ENCODE data around the gene MXI1.
A peak's percentile ranks its signal among the peaks of the same experiment; 100 is the strongest.

MXI1 gene

DNA sequence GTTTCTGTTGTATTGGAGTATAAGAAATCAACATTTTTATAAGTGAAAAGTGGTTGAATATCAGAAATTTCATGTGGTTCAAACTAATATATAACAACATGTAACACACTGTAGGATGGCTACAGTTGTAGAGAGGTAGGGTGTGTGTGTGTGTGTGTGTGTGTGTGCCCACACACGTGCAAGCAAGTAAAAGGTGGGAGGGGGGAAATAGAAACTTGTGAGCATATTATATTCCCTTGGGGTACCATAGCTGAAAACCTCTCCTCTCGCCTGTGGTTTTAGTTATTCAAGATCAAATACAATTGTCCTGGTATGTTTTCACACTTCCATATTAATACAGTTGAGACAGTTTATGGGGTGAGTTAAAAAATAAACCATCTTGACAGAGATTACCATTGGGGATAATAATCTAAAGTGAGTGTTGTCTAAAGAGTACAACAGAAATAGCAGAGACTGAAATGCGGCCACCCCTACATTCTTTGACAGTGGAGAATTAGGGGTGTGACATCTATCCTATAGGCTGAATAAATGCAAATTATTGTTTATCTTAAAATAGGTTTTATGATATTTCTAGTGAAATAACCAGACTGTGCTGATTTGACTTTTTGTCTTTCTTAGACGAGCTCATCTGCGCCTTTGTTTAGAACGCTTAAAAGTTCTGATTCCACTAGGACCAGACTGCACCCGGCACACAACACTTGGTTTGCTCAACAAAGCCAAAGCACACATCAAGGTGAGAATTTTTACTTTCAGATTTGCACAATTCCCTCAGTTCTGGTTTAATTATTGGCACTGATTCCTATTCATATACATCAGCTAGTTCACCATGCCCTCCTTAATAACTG, 71.4 kb downstream of the MXI1 start:
- DNase-seq: no peak

DNA sequence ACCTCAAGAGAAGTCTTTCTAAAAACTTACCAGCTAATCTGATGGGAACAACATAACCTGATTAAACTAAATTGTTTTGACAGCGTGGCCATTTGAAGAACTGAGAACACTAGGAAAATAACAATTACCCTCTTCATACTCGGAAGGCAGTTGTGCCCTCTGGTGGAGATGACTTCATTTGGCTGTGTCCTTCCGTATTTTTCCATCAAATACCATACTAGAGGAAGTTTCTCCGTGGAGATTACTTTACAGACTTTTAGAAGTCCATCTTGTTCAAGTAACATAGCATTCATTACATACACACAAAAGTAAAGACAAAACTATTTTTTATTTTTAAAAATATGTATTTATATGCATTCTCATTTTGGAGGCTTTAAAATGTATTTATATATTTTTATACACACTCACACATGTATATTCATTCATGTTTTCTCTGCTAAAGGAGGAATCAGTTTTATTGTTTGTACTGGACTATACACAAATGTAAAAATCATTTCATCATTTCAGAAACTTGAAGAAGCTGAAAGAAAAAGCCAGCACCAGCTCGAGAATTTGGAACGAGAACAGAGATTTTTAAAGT, 72.1 kb downstream of the MXI1 start:
- DNase-seq: peak; percentile 65

DNA sequence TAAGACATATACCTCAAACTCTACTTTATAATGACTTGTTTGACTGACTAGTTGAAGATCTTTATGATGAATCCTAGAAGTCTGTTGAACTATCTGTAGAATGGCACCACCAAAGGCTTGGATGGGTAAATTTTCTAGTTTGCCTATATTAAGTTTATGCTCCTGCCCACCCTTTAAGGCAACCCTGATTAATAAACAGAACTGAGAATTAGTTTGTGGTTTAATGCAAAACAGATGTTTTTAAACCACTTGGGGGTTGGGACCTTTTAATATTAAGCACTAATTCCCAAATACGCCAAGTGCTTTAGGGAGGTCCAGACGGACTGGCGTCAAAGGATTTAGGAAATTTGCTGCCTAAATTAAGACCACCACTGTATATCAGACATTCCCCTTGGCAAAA, 76.9 kb downstream of the MXI1 start:
- no peak for DNase-seq

DNA sequence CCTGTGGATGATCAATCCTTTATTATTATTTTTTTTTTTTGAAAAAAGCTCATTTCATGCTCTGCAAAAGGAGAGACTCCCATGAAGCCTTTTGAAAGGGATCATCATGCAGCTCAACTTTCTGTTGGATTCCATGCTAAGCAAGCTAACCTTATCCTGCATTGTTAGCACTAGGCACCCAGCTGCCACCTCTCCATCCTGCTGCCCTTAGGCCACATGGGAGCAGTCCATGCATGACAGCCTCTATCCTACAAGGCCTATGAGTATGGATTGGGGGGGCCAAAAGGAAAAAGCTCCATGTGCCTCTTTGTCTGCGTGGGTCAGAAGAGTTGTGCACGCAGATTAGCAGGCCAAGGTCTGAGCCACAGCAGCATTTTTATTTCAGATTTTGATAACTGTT, 78.1 kb downstream of the MXI1 start:
- no peak for DNase-seq

DNA sequence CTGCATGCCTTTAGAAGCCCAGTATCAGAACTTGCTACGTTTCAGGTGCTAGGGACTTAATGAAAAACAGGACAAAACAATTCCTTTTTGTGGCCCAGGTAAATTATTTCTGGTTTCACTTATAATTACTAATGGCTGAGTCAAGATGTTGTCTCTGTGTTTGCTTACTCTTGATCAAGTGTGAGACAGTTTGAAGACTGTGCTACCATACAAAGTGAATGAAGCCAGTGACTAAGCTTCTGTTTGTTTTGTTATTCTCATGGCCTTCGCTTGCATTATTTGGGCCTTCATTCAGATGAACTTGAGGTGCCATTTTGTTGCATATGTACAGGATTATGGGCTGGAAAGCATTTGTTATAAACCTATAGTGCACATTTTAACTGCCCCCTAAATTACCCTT, 79.4 kb downstream of the MXI1 start:
- no peak for DNase-seq

DNA sequence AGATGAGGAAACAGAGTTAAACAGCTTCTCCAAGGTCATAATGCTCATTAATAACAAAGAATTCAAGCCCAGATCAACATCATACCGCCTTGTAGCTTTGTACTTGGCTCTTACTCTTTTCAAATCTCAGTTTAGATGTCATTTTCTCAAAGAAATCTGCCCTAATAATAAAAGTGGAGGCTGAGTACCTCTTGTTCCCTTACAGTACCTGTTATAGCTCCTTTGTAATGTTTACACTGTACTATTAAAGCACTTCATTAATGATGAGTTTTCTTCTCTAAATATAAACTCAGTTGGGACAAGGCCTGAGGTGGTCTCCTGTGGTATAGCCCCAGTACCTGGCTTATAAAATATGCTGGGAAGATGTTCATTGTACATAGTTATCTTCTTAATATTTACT, 89.6 kb downstream of the MXI1 start:
- DNase-seq: no peak

DNA sequence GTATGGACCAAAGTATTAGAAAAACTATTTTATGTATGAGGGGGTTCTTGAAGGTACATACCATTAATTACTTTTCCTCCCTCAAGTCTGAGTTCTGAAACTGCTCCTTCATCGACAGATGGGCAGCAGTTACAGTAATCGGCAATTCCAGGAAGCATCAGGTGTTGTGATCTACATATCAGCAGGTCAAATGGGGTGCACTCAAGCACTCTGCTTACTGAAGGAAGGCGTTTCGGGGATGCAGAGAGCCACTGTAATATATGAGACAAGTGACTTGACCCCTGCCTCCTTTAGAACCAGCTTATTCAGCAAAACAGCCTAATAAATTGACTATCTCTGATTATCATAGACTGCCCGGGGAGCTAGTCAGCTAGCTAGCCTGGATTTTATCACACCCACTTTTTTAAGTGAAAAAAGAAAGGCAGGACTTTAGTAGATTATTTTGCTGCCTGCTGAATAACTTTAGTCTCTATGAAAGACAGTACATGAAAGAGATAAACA, 93.1 kb downstream of the MXI1 start:
- DNase-seq: no peak

DNA sequence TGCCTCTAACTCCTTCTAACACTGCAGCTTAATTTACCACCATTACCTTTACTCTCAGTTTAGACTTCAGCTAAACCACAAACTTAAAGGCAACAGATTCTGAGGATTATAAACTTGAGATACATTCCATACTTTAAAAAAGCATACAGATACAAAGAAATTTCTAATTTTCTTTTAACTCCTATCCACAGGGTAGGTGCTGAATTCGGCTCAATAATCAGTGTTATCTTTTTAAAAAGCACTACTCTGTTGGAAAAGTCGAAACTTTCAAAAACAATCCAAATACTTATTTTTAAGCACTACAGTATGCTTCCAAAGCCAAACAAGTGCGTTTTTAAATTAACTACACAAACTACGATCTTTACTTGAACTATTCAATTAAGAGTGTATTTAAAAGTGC, 96.3 kb downstream of the MXI1 start:
- no peak for DNase-seq

DNA sequence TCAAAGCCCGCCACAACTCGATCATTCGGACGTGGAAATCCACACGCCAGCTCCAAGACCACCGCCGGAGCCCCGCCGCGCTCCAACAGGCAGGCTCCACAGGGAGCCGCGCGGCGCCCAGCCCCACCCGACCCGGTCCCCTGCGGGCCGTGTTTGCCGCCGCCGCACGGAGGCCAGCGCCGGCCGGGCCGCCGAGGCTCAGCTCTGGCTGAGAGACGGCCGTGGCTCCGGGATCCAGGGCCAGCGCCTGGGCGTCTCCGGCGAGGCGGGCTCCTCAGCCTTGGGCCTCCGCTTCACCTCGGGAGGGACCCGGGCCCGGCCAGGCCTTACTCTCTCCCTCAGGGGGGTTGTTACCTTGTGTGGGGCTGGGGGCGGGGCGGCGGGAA, 97.0 kb downstream of the MXI1 start:
- DNase-seq: peak; percentile 7

DNA sequence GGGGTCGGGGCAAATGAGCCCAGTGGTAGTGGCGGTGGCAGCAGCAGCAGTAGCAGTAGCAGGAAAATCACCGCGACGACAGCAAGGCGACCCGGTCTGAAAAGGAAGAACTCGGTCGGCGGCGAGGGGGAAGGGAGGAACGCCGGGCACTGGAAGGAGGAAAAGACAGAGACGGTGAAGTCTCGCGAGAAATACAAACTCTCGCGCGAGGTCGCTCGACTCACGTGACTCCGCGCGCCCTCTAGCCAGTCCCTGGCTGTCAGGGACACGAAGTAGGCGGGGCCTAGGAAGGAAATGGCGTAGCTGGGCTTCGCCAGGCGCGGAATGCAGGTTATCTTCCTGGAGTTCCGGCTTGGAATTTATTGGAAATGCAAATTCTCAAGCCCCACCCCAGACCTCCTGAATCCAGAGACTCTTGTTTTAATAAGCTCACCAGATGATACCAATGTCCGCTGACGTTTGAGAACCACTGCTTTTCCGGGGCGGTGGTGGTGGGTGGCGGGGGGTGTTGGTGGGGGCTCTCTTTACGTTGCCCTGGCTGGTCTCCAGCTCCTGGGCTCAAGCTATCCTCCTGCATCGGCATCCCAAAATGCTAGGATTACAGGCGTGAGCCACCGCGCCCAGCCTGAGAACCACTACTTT, 97.5 kb downstream of the MXI1 start, which contains the start of gene SMNDC1:
SMNDC1 (minus strand) TSS at position 141 of the 642 bp plus-strand sequence. CDS start 1,333 bp downstream, outside the sequence.
- peak; percentile 99 for DNase-seq

DNA sequence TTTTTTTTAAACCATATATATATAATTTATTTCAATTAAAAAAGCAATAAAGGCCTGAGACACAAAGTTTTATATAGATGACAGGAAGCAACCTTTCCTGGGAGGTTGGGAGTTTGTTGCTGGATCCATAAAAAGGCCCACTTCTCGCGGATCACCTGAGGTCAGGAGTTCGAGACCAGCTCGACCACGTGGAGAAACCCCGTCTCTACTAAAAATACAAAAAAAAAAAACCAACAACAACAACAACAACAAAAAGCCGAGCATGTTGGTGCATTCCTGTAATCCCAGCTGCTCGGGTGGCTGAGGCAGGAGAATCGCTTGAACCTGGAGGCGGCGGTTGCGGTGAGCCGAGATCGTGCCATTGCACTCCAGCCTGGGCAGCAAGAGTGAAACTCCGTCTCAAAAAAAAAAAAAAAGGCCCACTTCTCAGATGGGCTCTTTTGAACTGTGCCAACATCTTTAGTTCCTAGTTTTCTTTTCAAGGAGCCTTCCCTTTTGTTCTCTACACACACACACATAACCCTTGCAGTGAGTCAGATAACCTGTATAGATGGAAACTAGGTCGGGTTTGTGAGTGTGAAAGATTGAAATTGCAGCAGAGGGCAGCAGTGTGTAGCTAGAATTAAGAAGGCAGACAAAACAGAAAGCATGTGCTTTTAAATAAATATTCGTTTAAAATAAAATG, 98.5 kb downstream of the MXI1 start:
- DNase-seq: peak; percentile 88

DNA sequence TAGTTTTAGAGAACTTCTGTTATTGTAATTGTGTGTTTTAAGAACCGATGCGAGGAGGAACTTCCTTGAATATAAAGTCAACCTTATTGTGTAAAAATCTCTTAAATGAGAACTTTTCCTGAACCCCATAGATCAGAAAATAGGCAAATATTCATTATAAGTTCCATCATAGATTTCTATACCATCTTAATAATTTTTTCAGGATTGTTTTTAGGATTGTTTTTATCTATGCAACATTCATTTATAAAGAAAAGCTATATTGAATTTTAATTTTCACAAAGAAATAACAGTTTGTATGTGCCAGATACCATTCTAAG, 99.0 kb downstream of the MXI1 start:
- no peak for DNase-seq

DNA sequence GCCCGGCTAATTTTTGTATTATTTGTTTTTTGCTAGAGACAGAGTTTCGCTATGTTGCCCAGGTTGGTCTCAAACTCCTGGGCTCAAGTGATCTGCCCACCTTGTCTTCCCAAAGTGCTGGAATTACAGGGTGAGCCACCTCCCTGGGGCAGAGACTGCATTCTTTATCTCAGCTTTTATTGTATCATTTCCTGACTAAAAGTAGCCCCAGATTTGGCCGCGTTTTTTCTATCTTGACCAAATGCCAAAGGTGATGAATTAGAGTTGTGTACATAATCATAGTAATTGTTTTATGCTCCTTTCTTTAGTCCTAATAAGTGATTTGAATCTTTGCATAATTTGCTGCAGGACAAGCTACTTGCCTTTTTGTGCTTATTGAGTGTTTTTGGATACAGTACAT, 100.4 kb downstream of the MXI1 start:
- no peak for DNase-seq

DNA sequence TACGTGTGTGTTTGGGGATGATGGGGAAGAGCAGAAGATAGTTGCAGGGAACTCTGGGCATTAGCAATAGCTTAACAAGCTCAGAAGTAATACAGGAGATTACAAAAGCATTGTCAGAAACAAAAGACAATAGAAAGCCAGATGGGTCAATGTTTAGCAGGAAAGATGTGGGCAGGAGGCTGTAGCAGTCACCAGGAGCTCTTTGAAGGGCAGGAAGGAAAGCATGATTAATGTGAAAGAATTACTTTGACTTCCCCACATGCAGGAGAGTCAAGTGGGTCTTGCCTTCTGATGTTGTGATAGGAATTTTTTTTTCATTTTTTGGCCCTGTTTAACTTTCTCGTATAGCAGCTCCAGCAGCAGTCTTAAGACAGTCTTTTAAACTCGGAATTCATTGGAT, 103.3 kb downstream of the MXI1 start:
- DNase-seq: no peak

DNA sequence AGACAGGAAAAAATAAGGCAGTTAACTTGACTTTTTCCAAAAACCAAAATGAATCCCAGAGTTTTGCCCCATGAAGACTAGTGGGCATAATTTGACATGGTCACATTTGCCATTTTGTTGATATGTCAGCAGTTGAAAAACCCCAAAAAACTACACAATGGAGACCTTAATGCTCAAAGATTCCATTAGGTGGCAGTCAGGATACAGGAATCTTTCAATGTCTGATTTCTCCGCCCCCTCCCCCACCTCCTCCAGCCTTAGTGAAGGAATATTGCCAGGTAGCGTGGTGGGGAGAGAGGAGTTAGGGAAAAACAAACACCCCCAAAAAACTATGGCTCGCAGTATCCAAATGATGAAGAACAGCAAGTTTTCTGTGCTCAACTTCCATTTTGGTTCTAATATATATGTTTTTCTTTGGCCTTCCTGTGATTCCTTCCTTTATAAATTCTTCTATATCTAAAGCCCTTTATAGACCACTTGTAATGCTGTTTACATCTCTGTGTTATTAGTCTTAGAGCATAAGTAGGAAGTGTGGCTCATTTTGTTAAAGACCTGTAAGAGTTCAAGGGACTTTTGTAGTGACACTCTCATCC, 104.0 kb downstream of the MXI1 start:
- DNase-seq: peak; percentile 70

DNA sequence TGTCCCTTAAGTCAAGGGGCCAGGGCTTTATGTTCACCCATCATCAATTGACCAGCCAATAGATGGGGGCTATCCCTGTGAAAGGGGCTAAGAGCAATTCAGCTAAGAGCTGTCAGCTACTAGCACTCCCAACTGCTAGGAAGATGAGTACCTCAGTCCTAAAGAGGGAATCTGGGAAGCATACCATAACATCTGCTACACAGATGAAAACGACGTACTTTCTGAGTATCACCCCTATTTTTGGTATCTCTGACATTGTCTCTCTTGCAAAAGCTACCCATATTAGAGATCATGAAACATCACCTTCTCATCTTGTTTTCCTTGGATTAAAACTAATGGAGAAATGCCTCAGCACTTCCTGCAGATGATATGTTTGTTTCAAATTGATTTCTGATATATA, 104.8 kb downstream of the MXI1 start:
- no peak for DNase-seq

DNA sequence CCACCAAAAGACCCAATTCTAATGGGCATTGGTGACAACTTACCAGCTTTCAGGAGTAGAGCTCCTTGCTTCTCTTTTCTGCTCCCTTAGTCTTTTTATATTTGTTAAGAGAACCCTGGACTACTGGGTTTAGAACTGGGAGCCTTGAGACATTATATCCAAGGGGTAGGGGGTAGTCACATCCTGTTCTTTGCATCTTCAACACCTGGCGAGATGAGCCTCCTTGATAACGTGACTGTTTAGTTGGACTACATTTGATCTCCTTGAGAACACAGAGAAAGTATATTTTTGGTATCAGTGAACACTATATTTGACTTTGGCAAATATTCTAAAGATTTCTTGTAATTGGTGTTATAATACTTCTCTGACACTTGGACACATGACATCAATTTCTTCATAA, 106.3 kb downstream of the MXI1 start:
- no peak for DNase-seq

DNA sequence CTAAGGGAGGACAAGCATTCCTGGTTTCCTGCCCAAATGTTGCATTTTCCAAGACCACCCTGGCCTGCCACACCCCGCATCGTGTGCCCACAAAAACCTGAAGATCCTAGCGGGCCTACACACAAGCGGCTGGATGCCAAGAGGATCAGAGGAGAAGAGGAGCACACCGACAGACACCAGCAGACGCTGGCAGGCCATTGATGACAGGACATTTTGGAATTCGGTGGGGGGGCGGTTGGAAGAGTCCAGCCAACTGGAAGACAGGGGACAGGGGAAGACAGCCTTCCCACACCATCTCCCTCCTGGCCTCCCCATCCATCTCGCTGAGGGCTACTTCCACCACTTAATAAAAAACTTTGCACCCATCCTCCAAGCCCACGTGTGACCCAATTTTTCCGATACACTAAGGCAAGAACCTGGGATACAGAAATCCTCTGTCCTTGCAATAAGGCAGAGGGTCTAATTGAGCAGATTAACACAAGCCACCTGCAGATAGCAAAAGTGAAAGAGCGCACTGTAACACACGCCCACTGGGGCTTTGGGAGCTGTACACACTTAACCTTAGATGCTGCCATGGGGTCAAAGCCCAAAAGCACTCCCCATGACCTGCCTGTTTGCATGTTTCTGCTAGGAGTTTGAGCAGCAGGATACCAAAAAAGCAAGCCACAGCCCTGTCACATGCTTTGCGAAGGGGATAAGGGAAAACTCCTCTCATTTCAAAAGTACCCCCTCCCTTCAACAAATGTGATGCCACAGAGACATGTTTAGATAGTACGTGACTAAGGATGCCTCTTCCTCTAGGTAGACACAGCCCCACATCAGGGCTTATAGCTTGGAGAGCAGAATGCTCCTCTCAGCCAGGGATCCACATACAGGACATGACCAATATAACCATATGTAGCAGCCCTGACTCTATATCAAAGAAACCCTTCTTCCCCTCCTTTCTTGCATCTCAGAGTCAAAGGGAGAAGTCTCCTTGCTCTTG, 110.8 kb downstream of the MXI1 start:
- no peak for DNase-seq

DNA sequence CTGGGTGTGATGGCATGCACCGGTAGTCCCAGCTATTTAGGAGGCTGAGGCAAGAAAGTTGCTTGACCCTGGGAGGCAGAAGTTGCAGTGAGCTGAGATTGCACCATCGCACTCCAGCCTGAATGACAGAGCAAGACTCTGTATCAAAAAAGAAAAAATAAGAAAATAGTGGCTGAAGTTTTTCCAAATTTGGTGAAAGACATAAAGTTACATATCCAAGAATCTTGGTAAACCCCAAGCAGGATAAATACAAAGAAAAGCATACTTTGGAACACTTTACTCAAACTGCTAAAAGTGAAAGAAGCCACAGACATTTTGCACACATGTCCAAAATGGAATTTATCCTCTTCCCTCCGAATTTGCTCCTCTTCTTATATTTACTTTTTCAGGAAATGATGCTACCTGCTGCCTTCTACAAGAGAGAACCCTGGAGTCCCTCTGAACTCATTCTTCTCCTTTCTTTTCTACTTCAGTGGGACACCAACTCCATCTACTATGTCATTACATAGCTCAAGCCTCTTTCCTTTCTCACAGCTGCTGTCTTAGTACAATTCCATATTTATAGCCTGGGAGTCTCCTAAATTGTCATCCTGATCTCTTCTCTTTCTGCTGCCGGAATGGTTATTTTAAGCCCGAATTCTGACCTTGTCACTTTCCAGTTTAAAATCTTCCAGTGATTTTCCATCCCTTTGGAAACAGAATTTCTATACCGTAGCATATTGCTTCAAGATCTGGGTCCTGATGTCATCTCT, 114.6 kb downstream of the MXI1 start:
- no peak for DNase-seq

DNA sequence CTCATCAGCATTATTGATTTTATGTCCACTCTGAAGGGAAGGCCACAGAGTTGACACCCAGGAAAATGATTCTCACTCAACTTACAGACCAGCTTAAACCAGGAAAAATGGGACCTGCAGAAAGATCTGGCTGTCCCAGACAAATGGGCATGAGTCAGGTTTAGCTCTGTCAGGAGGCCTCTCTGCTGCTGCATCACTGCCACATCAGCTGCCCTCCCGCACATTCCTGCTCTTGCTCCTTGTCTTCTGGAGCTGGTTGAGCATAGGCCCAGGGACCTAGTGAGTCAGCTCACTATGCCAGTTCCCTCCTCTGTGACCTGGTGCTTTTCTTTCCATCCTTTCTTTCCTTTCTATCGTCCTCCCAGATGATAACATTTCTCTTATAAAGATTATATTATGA, 116.1 kb downstream of the MXI1 start:
- peak; percentile 82 for DNase-seq

DNA sequence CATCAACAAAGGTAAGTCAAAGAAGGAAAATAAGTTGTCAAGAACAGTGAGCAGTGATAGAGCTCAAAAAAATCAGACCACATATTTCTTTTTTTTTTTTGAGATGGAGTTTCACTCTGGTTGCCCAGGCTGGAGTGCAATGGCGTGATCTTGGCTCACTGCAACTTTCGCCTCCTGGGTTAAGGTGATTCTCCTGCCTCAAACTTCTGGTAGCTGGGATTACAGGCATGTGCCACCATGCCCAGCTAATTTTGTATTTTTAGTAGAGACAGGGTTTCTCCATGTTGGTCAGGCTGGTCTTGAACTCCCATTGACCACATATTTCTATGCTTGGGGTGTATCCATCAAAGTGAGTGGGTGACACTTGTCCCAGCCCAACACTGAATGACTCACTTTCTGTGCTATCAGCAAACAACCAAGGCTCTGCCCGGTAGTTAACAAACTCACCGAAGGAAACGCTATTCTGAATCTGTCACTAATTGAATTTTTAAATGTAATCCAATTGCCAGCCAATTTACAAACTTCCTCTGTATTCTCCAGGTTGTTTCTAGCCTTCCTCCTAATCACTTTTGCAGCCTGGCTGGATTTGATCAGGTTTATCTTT, 116.9 kb downstream of the MXI1 start:
- no peak for DNase-seq
